GM19467 (cell line): ENCODE measurements around the gene ATP5MC2.
A peak's percentile ranks its signal among the peaks of the same experiment; 100 is the strongest.
"Not testable (repeated sequence)": the region's sequence is repeated elsewhere in the genome, so short reads cannot be mapped to it uniquely, and the experiment has no call there.

ENCODE experiments used
- ATAC-seq: cut with Tn5 transposase; IDR thresholded peaks from one replicate; pipeline ENCODE4 v1.9.1; 2021; ENCODE audit warnings: mild to moderate bottlenecking, moderate library complexity; ENCODE audit not compliant: unreplicated experiment

Gene ATP5MC2

GRCh38 chr12:53675701-53676607 is at the start of gene ATP5MC2:
Gene ATP5MC2, minus strand, starts transcription at chr12:53676083. Its CDS starts 3,469 bp downstream, at chr12:53672614.
- ATAC-seq = peak; percentile 94

GRCh38 chr12:53722450-53723041 is 46.7 kb upstream of the ATP5MC2 start:
- no peak for ATAC-seq

- ATAC-seq = no peak
Measured at GRCh38 chr12:53720946-53721345, 45.1 kb upstream of the ATP5MC2 start.

- no peak for ATAC-seq
Measured at GRCh38 chr12:53719649-53720048, 43.8 kb upstream of the ATP5MC2 start.

- ATAC-seq = not testable (repeated sequence)
Measured at GRCh38 chr12:53718567-53718966, 42.7 kb upstream of the ATP5MC2 start.

- ATAC-seq = no peak
Measured at GRCh38 chr12:53717319-53717718, 41.4 kb upstream of the ATP5MC2 start.

GRCh38 chr12:53714004-53714403 is 38.1 kb upstream of the ATP5MC2 start:
- ATAC-seq = no peak

- no peak for ATAC-seq
Measured at GRCh38 chr12:53713516-53713915, 37.6 kb upstream of the ATP5MC2 start.

GRCh38 chr12:53712059-53712643 is 36.3 kb upstream of the ATP5MC2 start:
- ATAC-seq = no peak

- no peak for ATAC-seq
Measured at GRCh38 chr12:53710091-53710490, 34.2 kb upstream of the ATP5MC2 start.

- ATAC-seq = no peak
Measured at GRCh38 chr12:53709671-53710070, 33.8 kb upstream of the ATP5MC2 start.

- ATAC-seq = no peak
Measured at GRCh38 chr12:53706080-53706479, 30.2 kb upstream of the ATP5MC2 start.

- ATAC-seq = no peak
Measured at GRCh38 chr12:53703756-53704155, 27.9 kb upstream of the ATP5MC2 start.

GRCh38 chr12:53701518-53702264 is 25.8 kb upstream of the ATP5MC2 start:
- peak; percentile 59 for ATAC-seq

GRCh38 chr12:53700567-53700966 is 24.7 kb upstream of the ATP5MC2 start:
- ATAC-seq = no peak

GRCh38 chr12:53699678-53700025 is 23.8 kb upstream of the ATP5MC2 start:
- ATAC-seq = no peak

- no peak for ATAC-seq
Measured at GRCh38 chr12:53698948-53699677, 23.2 kb upstream of the ATP5MC2 start.

- no peak for ATAC-seq
Measured at GRCh38 chr12:53696655-53697331, 20.9 kb upstream of the ATP5MC2 start.

- ATAC-seq = no peak
Measured at GRCh38 chr12:53696285-53696654, 20.4 kb upstream of the ATP5MC2 start.
